ENCODE results near the gene FAM3C.

Gene FAM3C

DNA sequence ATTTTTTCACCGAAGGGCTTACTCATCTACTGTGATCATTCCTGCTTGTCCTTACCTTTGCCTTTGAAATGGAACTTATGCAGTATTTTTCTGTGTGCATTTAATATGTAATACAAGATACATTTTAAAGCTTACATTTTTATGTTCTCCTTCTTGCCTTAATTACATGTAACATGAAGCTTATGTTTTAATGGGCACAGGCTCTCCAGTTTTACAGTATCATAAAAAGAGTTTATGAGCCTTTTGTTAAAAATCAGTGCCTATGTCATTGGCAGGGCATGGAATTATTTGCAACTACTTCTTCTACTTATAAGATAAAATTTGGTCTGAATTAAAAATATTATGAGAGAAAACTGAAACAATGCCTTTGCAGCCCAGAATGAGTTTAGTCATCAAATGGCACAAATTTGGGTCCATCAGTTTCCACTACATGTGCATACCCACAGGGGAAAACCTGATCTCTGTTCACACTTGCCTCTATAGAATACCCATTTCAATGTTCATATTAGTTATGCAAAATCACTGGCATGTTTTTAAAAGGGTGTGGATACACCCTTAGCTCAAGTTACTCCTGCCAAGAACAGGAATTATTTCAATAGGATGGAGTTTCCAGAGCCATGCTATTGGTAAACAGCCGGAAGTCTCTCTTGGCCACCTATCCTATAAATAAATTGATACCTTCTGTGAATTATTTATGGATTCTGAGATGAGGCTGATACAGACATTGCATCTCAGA lies 95.3 kb downstream of the FAM3C start:
- DNase-seq (ENCODE audit: low read depth, low spot score): no peak

All from brain pericyte (primary cell).